ENCODE results near the gene CCDC146.
A peak's percentile ranks its signal among the peaks of the same experiment; 100 is the strongest.

CCDC146 gene

DNA sequence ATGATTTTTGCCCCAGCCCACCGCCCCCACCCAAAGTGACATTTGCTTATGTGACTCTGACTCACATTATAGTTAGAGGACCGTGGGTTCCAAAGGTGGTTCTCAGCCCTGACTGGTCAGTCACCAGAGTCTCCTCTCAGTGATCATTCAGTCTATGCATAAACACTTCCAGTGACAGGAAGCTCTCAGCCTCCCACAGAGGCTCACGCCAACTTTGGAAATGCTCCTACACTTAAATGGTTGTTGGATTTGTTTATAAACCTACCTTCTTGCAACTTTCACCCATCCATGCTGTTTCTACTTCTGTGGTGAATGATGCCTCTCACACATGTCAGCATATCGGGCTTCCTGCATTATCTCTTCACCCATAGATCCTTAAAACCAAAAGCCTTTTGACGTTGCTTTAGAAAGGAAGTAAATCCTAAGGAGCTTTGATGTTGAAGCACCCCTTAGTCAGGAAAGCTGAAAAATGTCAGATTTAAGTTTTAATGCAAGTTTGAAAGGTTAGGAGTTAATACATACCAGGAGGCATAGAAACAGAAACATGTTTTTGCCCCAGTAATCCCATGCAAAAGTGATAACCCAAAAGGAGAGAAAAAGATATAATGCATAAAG, 123.7 kb downstream of the CCDC146 start:
- H3K27ac ChIP-seq: no peak overlapping the region

DNA sequence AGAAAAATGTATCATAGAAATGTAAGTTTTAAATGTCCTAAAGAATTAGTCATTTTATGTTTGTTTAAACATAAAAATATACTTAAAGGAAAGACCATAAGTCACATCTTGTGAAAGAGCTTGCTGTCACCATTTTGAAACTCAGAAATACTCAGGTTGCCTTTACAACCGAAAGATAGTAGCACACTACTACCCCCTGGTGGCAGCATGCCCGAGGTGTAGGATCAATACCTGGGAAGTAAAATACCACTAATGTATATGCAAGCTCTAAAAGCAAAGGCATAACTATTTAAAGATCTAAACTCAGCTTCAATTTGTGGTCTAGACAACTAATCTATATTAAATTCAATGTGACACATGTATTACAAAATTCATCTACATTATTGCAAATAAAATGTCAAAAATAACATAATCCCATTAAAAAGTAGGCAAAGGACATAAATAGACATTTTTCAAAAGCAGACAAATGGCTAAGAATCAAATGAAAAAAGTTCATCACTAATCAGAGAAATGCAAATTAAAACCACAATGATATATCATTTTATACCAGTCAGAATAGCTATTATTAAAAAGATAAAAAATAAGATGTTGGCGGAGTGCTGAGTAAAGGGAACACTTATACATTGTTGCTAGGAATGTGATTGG, 124.9 kb downstream of the CCDC146 start:
- no peaks in the 10 kb centered on the region for H3K27me3 ChIP-seq (ENCODE audit: insufficient read depth, low read depth, severe bottlenecking)
- H3K36me3 ChIP-seq: no peaks in the 10 kb centered on the region
- TF ChIP-seq, protein P1, sequence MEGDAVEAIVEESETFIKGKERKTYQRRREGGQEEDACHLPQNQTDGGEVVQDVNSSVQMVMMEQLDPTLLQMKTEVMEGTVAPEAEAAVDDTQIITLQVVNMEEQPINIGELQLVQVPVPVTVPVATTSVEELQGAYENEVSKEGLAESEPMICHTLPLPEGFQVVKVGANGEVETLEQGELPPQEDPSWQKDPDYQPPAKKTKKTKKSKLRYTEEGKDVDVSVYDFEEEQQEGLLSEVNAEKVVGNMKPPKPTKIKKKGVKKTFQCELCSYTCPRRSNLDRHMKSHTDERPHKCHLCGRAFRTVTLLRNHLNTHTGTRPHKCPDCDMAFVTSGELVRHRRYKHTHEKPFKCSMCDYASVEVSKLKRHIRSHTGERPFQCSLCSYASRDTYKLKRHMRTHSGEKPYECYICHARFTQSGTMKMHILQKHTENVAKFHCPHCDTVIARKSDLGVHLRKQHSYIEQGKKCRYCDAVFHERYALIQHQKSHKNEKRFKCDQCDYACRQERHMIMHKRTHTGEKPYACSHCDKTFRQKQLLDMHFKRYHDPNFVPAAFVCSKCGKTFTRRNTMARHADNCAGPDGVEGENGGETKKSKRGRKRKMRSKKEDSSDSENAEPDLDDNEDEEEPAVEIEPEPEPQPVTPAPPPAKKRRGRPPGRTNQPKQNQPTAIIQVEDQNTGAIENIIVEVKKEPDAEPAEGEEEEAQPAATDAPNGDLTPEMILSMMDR (IDR thresholded peaks at IDR 0.05; ENCODE audit: low read depth, low read length): peak; percentile 57
- no peaks in the 10 kb centered on the region for H3K9me3 ChIP-seq (ENCODE audit: severe bottlenecking)
- no peak overlapping the region for H3K27ac ChIP-seq
- peak; percentile 84 for DNase-seq
- no peak overlapping the region for H3K4me3 ChIP-seq (ENCODE audit: low read depth, low read length)

More for the DNA sequence above, 123.7 kb downstream of the CCDC146 start:
- Histone ChIP-seq H3K4me3 (ENCODE audit: low read depth, low read length) (no peak overlapping the region), H3K9me3 (ENCODE audit: severe bottlenecking) (no peaks in the 10 kb centered on the region), H3K27me3 (ENCODE audit: insufficient read depth, low read depth, severe bottlenecking) (no peaks in the 10 kb centered on the region), H3K36me3 (no peaks in the 10 kb centered on the region)
- TF ChIP-seq, protein P1 (IDR thresholded peaks at IDR 0.05; ENCODE audit: low read depth, low read length): no peak
- DNase-seq: no peak

DNA sequence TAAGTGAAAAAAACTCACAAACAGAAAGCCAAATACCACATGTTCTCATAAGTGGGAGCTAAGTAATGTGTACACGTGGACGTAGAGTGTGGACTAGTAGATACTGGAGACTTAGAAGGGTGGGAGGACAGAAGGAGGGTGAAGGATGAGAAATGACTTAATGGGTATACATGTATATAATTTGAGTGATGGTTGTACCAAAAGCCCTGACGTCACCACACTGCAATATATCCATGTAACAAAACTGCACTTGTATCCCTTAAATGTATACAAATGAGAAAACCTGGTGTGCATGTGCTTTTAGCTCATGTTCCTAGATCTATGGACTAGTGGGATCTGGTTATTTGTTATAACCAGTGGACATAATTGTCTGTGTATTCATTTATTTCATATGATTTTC, 125.7 kb downstream of the CCDC146 start:
- TF ChIP-seq, protein P1 (IDR thresholded peaks at IDR 0.05; ENCODE audit: low read depth, low read length): no peak
- Histone ChIP-seq H3K27me3 (ENCODE audit: insufficient read depth, low read depth, severe bottlenecking) (no peaks in the 10 kb centered on the region), H3K36me3 (no peaks in the 10 kb centered on the region), H3K27ac (no peak overlapping the region), H3K9me3 (ENCODE audit: severe bottlenecking) (no peaks in the 10 kb centered on the region), H3K4me3 (ENCODE audit: low read depth, low read length) (no peak overlapping the region)
- no peak for DNase-seq

DNA sequence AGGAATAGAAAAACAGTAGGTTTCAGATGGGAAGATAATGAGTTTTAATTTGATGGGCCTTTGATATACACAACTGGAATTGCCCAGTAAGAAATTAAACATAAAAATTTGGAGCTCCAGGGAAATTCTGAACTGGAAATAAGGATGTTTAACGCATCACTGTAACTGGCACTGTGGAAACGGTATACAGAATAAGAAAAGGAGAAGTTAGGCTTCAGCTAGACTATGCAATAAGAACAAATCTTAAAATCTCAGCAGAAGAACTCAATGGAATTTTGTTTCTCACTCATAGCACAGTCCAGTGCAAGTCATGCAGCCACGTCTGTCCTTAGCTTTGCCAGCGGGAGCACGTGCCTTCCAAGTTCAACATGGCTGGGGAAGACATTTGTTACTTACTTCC, 130.1 kb downstream of the CCDC146 start:
- no peaks in the 10 kb centered on the region for H3K9me3 ChIP-seq (ENCODE audit: severe bottlenecking)
- no peak overlapping the region for H3K27ac ChIP-seq
- no peak overlapping the region for H3K4me3 ChIP-seq (ENCODE audit: low read depth, low read length)
- DNase-seq: no peak
- H3K27me3 ChIP-seq (ENCODE audit: insufficient read depth, low read depth, severe bottlenecking): no peaks in the 10 kb centered on the region
- TF ChIP-seq, protein P1 (IDR thresholded peaks at IDR 0.05; ENCODE audit: low read depth, low read length): no peak
- H3K36me3 ChIP-seq: no peaks in the 10 kb centered on the region

DNA sequence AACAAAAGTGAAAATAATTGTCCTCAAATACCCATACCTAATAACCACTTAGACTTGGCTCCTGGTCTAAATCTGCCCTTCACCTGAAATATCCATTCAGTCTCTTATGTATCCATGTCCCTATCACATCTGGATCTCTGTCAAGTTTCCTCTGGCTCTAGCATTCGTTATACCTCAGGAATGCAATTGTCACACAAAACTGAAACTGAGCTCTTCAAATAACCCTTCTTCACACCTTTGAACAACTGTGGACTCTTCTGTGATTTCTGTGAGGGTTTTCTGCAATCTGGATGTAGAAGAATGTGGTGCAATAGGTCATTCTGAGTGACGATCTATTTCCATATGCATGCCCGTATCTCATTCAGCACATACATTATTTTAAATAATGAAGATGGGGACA, 130.7 kb downstream of the CCDC146 start:
- TF ChIP-seq, protein P1 (IDR thresholded peaks at IDR 0.05; ENCODE audit: low read depth, low read length): no peak

More for the DNA sequence above, 130.7 kb downstream of the CCDC146 start:
- Histone ChIP-seq H3K9me3 (ENCODE audit: severe bottlenecking) (no peaks in the 10 kb centered on the region), H3K36me3 (no peaks in the 10 kb centered on the region), H3K27me3 (ENCODE audit: insufficient read depth, low read depth, severe bottlenecking) (no peaks in the 10 kb centered on the region), H3K27ac (no peak overlapping the region), H3K4me3 (ENCODE audit: low read depth, low read length) (no peak overlapping the region)
- no peak for DNase-seq
